Trophoblast cell (in vitro differentiated cells and primary cell): ENCODE data around the gene RNF157.

ENCODE experiments used
- DNase-seq, 2 donors: peaks; one replicate each; pipeline ENCODE4 v3.0.0-alpha.2; 2016
- H2AFZ ChIP-seq: 2 replicates; pipeline ENCODE4 v1.6.1; 2013; ENCODE audit warnings: low read length, moderate library complexity, mild to moderate bottlenecking; ENCODE audit not compliant: insufficient read depth, poor library complexity
- H2AK5ac ChIP-seq: 2 replicates; pipeline ENCODE4 v1.6.1; 2013; ENCODE audit warnings: mild to moderate bottlenecking, low read length
- H2BK120ac ChIP-seq: 2 replicates; pipeline ENCODE4 v1.6.1; 2013; ENCODE audit warnings: low read length, mild to moderate bottlenecking, moderate library complexity; ENCODE audit not compliant: insufficient read depth, poor library complexity
- H2BK12ac ChIP-seq: 2 replicates; pipeline ENCODE4 v1.6.1; 2013; ENCODE audit warnings: mild to moderate bottlenecking, low read length, moderate library complexity
- H2BK5ac ChIP-seq: 2 replicates; pipeline ENCODE4 v1.6.1; 2013; ENCODE audit warnings: low read length, low read depth, moderate library complexity, mild to moderate bottlenecking; ENCODE audit not compliant: poor library complexity
- H3K14ac ChIP-seq: 2 replicates; pipeline ENCODE4 v1.6.1; 2013; ENCODE audit warnings: mild to moderate bottlenecking, low read length
- H3K18ac ChIP-seq: 2 replicates; pipeline ENCODE4 v1.6.1; 2013; ENCODE audit warnings: mild to moderate bottlenecking, low read length
- H3K23ac ChIP-seq: 2 replicates; pipeline ENCODE4 v1.6.1; 2013; ENCODE audit warnings: low read length
- H3K27ac ChIP-seq: 2 replicates; pipeline ENCODE4 v1.5.1; 2013; ENCODE audit warnings: low read depth, mild to moderate bottlenecking, inconsistent platforms, low read length, moderate library complexity
- H3K27me3 ChIP-seq: 2 replicates; pipeline ENCODE4 v1.6.1; 2013; ENCODE audit warnings: inconsistent platforms, mild to moderate bottlenecking, low read length, moderate library complexity; ENCODE audit not compliant: insufficient read depth
- H3K36me3 ChIP-seq, 2 experiments: 1 replicate in 1 of 2; 2 replicates in 1 of 2; pipeline ENCODE4 v1.6.1; 2013; ENCODE audit warnings: low read length in 2 of 2, mild to moderate bottlenecking in 2 of 2, moderate library complexity in 1 of 2; ENCODE audit not compliant: insufficient read depth in 2 of 2, control insufficient read depth in 1 of 2
- H3K4ac ChIP-seq: 2 replicates; pipeline ENCODE4 v1.6.1; 2013; ENCODE audit warnings: low read depth, mild to moderate bottlenecking, low read length, moderate library complexity
- H3K4me1 ChIP-seq, 2 experiments: 1 replicate in 1 of 2; 2 replicates in 1 of 2; pipeline ENCODE4 v1.6.1; 2013; ENCODE audit warnings: low read length in 2 of 2, mild to moderate bottlenecking in 2 of 2, moderate library complexity in 1 of 2; ENCODE audit not compliant: insufficient read depth in 2 of 2, control insufficient read depth in 1 of 2
- H3K4me2 ChIP-seq: 2 replicates; pipeline ENCODE4 v1.6.1; 2013; ENCODE audit warnings: inconsistent platforms, mild to moderate bottlenecking, low read length, moderate library complexity
- H3K4me3 ChIP-seq: 2 replicates; pipeline ENCODE4 v1.5.1; 2013; ENCODE audit warnings: mild to moderate bottlenecking, low read depth, low read length, inconsistent platforms
- H3K79me1 ChIP-seq: one replicate; pipeline ENCODE4 v1.6.1; 2013; ENCODE audit warnings: low read length
- H3K79me2 ChIP-seq: 2 replicates; pipeline ENCODE4 v1.6.1; 2013; ENCODE audit warnings: low read length, mild to moderate bottlenecking; ENCODE audit not compliant: control insufficient read depth, insufficient read depth, poor library complexity
- H3K9ac ChIP-seq: 2 replicates; pipeline ENCODE4 v1.6.1; 2013; ENCODE audit warnings: mild to moderate bottlenecking, low read length
- H3K9me3 ChIP-seq: 2 replicates; pipeline ENCODE4 v1.6.1; 2013; ENCODE audit warnings: low read depth, mild to moderate bottlenecking, control low read depth, inconsistent platforms, low read length; ENCODE audit not compliant: insufficient read depth
- H4K12ac ChIP-seq: 2 replicates; pipeline ENCODE4 v1.6.1; 2013; ENCODE audit warnings: low read depth, mild to moderate bottlenecking, low read length, moderate library complexity
- H4K8ac ChIP-seq: 2 replicates; pipeline ENCODE4 v1.6.1; 2013; ENCODE audit warnings: low read depth, mild to moderate bottlenecking, low read length, moderate library complexity
- H4K91ac ChIP-seq: one replicate; pipeline ENCODE4 v1.6.1; 2013; ENCODE audit warnings: low read depth, mild to moderate bottlenecking, low read length, moderate library complexity
- WGBS: extraction: QIAGEN DNeasy Blood & Tissue Kit; methylation state at CpG from one replicate; pipeline ENCODE4 v1.1.7; 2013; ENCODE audit warnings: missing lambda C conversion rate; ENCODE audit not compliant: insufficient read length, insufficient coverage; ENCODE audit errors: extremely low coverage; 5-methylcytosine and 5-hydroxymethylcytosine counted together

The RNF157 gene

DNA sequence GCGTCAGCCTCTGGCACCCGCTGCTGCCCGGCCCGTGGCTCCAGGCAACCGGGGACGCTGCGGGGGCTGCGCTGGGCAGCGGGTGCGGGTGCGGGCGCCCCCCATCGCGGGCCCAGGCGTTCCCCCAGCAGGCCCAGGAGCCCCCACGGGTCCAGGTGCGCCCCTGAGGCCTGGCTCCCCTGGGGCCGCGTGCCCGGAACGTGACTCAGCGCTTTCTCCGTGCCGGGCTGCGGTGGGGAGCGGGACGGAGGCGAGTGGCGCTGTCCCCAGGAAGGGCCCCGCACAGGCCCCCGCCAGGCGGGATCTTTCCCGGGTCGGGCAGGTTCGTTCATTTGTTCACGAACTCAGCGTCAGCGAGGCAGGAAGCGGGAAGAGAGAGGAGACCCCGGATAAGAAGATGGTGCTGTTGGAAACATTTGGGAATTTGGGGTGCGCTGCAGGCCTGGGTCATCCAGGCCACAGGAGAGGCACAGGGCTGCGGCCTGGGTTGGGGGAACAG lies 118.3 kb downstream of the RNF157 start:
- Histone ChIP-seq H3K14ac (no peak overlapping the region), H4K12ac (peak overlapping the region; percentile 19), H2BK12ac (peak overlapping the region; percentile 65), H4K91ac (peak overlapping the region; percentile 39), H3K79me1 (peaks cover 8% of the 10 kb centered on the region), H2AK5ac (no peak overlapping the region), H2BK120ac (peak overlapping the region; percentile 29), H3K9me3 (peaks cover 3% of the 10 kb centered on the region), H3K27ac (no peak overlapping the region), H3K9ac (no peak overlapping the region), H3K27me3 (no peaks in the 10 kb centered on the region), H3K4me2 (peak overlapping the region; percentile 52), H3K79me2 (no peaks in the 10 kb centered on the region), H3K23ac (no peak overlapping the region), H3K18ac (peak overlapping the region; percentile 37), H4K8ac (peak overlapping the region; percentile 67), H3K36me3 (no peaks in the 10 kb centered on the region), H2BK5ac (no peak overlapping the region), H3K4me3 (no peak overlapping the region), H3K4ac (no peak overlapping the region), H2AFZ (peak overlapping the region; percentile 44), H3K4me1 (peaks cover 0 to 8% of the 10 kb centered on the region in 2 experiments)
- WGBS, result no CpG with 5 or more reads among the region's 42 CpGs
- DNase-seq, result no peak

DNA sequence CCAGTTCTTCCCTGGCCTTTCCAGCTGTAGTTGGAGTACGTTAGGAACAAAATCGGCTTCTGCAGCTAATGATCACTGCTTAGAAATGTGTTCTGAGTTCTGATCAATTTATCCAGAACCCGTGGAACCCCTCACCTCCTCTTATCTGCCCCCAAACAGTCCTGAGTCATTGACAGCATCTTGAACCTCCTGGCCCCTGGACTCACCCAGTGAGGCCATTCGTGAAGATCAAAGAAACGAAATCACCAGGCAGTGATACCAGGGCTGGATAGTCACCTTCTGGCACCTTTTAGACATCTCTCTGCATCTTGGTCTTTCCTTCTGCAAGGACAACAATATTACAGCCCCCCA lies 119.7 kb downstream of the RNF157 start:
- Histone ChIP-seq H3K9ac (no peak overlapping the region), H4K12ac (no peak overlapping the region), H3K27ac (no peak overlapping the region), H3K23ac (no peak overlapping the region), H3K4me1 (peaks cover 0 to 8% of the 10 kb centered on the region in 2 experiments), H3K9me3 (peaks cover 3% of the 10 kb centered on the region), H3K27me3 (no peaks in the 10 kb centered on the region), H2BK5ac (no peak overlapping the region), H2BK120ac (no peak overlapping the region), H4K91ac (no peak overlapping the region), H3K4ac (no peak overlapping the region), H3K4me3 (no peak overlapping the region), H2AFZ (no peak overlapping the region), H3K14ac (no peak overlapping the region), H3K79me1 (peaks cover 8% of the 10 kb centered on the region), H3K79me2 (no peaks in the 10 kb centered on the region), H3K36me3 (no peaks in the 10 kb centered on the region), H2BK12ac (no peak overlapping the region), H3K18ac (no peak overlapping the region), H2AK5ac (no peak overlapping the region), H3K4me2 (no peak overlapping the region), H4K8ac (no peak overlapping the region)
- no CpG with 5 or more reads among the region's 5 CpGs for WGBS
- DNase-seq, result no peak

DNA sequence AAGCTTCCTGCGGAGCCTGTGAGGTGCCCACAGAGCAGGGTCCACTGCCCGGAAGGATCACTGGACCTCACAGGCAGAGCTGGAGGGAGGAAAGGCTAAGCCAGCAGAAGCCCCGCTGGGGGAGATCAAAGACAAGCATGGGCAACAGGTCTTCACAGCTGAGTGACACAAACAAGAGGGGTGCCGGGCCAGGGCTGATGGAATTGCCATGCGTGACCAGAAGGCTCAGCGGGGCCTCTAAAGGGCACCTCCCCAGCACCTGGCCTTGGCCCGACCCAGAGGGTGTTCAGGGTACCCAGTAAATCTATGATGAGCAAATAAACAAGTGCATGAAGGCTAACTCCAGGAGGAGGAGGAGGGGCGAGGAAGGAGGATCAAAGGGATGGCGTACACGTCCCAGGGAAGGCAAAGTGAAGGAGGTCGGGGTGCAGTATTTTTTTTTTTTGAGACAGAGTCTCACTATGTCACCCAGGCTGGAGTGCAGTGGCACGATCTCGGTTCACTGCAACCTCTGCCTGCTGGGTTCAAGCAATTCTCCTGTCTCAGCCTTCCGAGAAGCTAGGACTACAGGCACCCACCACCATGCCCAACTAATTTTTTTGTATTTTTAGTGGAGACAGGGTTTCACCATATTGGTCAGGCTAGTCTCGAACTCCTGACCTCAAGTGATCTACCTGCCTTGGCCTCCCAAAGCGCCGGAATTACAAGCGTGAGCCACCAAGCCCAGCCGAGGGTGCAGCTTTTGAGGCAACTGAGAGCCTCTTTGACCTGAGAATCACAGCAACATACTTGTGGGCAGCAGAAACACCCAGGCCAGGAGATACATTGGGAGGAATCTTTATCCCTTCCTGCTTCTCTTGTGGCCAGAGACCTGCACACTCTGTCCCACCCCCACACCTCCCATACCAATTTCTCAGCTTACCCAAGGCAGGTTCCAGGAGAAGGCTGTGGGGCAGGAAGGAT lies 120.6 kb downstream of the RNF157 start:
- Histone ChIP-seq H4K8ac (no peak overlapping the region), H2BK5ac (no peak overlapping the region), H3K27me3 (no peaks in the 10 kb centered on the region), H3K79me1 (peaks cover 8% of the 10 kb centered on the region), H2AK5ac (no peak overlapping the region), H4K91ac (no peak overlapping the region), H3K4me3 (no peak overlapping the region), H3K4me1 (peaks cover 0 to 8% of the 10 kb centered on the region in 2 experiments), H3K9ac (peak overlapping the region; percentile 5), H3K36me3 (no peaks in the 10 kb centered on the region), H3K4me2 (no peak overlapping the region), H3K23ac (no peak overlapping the region), H3K79me2 (no peaks in the 10 kb centered on the region), H3K27ac (no peak overlapping the region), H3K9me3 (peaks cover 3% of the 10 kb centered on the region), H3K4ac (no peak overlapping the region), H2BK12ac (no peak overlapping the region), H3K18ac (no peak overlapping the region), H2AFZ (no peak overlapping the region), H2BK120ac (peak overlapping the region; percentile 24), H3K14ac (no peak overlapping the region), H4K12ac (no peak overlapping the region)
- WGBS, result no CpG with 5 or more reads among the region's 19 CpGs
- no peak for DNase-seq

DNA sequence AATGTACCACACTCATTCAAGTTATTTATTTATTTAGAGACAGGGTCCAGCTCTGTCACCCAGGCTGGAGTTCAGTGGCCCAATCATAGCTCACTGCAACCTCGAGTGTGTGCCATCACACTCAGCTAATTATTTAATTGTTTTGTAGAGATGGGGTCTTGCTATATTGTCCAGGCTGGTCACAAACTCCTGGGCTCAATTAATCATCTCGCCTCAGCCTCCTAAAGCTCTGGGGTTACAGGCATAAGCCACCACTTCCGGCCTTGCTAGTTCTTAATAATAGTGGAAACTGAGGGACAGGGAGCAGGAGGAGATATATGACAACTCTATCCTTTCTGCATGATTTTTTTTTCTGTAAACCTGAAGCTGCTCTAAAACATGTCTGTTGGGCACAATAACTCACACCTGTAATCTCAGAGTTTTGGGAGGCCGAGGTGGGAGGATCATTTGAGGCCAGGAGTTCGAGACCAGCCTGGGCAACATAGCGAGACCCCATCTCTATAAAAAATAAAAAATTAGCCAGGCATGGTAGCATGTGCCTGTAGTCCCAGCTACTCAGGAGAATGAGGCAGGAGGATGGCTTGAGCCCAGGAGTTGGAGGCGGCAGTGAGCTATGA lies 125.0 kb downstream of the RNF157 start:
- no peak overlapping the region for H3K18ac ChIP-seq
- no peak overlapping the region for H3K9ac ChIP-seq
- peaks cover 2% of the 10 kb centered on the region for H3K9me3 ChIP-seq
- H3K27ac ChIP-seq, result no peak overlapping the region
- H3K79me2 ChIP-seq, result no peaks in the 10 kb centered on the region
- H3K79me1 ChIP-seq, result no peaks in the 10 kb centered on the region
- no peak overlapping the region for H3K14ac ChIP-seq
- no peak overlapping the region for H3K23ac ChIP-seq
- H2BK120ac ChIP-seq, result no peak overlapping the region
- no peak overlapping the region for H2AFZ ChIP-seq
- H3K4me2 ChIP-seq, result no peak overlapping the region
- no peak overlapping the region for H3K4ac ChIP-seq
- no peak overlapping the region for H3K4me3 ChIP-seq
- no peak overlapping the region for H2BK5ac ChIP-seq
- no peak overlapping the region for H4K8ac ChIP-seq
- no peak overlapping the region for H4K91ac ChIP-seq
- no CpG with 5 or more reads among the region's 7 CpGs for WGBS
- H4K12ac ChIP-seq, result no peak overlapping the region
- H3K36me3 ChIP-seq, result no peaks in the 10 kb centered on the region
- H3K27me3 ChIP-seq, result no peaks in the 10 kb centered on the region
- no peak overlapping the region for H2BK12ac ChIP-seq
- H2AK5ac ChIP-seq, result no peak overlapping the region
- DNase-seq, result no peak
- H3K4me1 ChIP-seq, result no peaks in the 10 kb centered on the region
